HL-60 (cell line): ENCODE measurements around the gene PABPC1L.

Experiments used
- DNase-seq, 2 experiments: peaks; one replicate each; pipeline ENCODE4 v3.0.0-alpha.2; 2010 to 2020; ENCODE audit warnings: low read depth in 1 of 2, low spot score in 1 of 2
- H3K27ac ChIP-seq: fragments of 250-450 bp; sonication (Bioruptor Pico); replicated peaks from 2 replicates; pipeline ENCODE4 v1.5.1; 2020; ENCODE audit warnings: mild to moderate bottlenecking, moderate library complexity
- H3K27me3 ChIP-seq: fragments of 250-450 bp; sonication (Bioruptor Pico); 2 replicates; pipeline ENCODE4 v1.5.1; 2021; ENCODE audit warnings: mild to moderate bottlenecking, moderate library complexity; ENCODE audit not compliant: insufficient read depth, poor library complexity, severe bottlenecking
- H3K4me3 ChIP-seq: replicated peaks from 2 replicates; pipeline ENCODE4 v1.5.1; 2011; ENCODE audit warnings: mild to moderate bottlenecking, control low read depth, low read length; ENCODE audit not compliant: insufficient read depth
- GABPA ChIP-seq: IDR thresholded peaks from 2 replicates; pipeline ENCODE4 v1.6.1; 2012; ENCODE audit warnings: low read depth
- POLR2AphosphoS5 ChIP-seq: IDR thresholded peaks from 2 replicates; pipeline ENCODE4 v1.6.1; 2012; ENCODE audit warnings: low read depth
- REST ChIP-seq: IDR thresholded peaks from 2 replicates; pipeline ENCODE4 v1.6.1; 2012; ENCODE audit warnings: low read depth; ENCODE audit not compliant: insufficient replicate concordance
- SPI1 ChIP-seq: IDR thresholded peaks from 2 replicates; pipeline ENCODE4 v1.6.1; 2012; ENCODE audit warnings: low read depth, mild to moderate bottlenecking, borderline replicate concordance
- TF ChIP-seq, protein P1 (sequence below): IDR thresholded peaks from one replicate; pipeline ENCODE4 v1.5.1; 2011; ENCODE audit warnings: low read length, control low read depth, inconsistent platforms; ENCODE audit not compliant: insufficient read depth

The PABPC1L gene

GRCh38 chr20:44970243-44970757 lies 60.4 kb downstream of the PABPC1L start:
- no peaks in the 10 kb centered on the region for H3K27me3 ChIP-seq
- DNase-seq = no peak
- TF ChIP-seq SPI1 = no peak
- TF ChIP-seq GABPA = no peak
- TF ChIP-seq, protein P1, sequence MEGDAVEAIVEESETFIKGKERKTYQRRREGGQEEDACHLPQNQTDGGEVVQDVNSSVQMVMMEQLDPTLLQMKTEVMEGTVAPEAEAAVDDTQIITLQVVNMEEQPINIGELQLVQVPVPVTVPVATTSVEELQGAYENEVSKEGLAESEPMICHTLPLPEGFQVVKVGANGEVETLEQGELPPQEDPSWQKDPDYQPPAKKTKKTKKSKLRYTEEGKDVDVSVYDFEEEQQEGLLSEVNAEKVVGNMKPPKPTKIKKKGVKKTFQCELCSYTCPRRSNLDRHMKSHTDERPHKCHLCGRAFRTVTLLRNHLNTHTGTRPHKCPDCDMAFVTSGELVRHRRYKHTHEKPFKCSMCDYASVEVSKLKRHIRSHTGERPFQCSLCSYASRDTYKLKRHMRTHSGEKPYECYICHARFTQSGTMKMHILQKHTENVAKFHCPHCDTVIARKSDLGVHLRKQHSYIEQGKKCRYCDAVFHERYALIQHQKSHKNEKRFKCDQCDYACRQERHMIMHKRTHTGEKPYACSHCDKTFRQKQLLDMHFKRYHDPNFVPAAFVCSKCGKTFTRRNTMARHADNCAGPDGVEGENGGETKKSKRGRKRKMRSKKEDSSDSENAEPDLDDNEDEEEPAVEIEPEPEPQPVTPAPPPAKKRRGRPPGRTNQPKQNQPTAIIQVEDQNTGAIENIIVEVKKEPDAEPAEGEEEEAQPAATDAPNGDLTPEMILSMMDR = no peak
- no peak for TF ChIP-seq POLR2AphosphoS5
- no peak for TF ChIP-seq REST
- peak overlapping the region; percentile 23 for H3K27ac ChIP-seq
- no peak overlapping the region for H3K4me3 ChIP-seq

- no peak overlapping the region for H3K27ac ChIP-seq
- DNase-seq = no peak
These were observed 63.2 kb downstream of the PABPC1L start for GRCh38 chr20:44973053-44973452.

GRCh38 chr20:44976698-44977097 lies 66.8 kb downstream of the PABPC1L start:
- no peak for TF ChIP-seq GABPA
- TF ChIP-seq REST = no peak
- no peak for TF ChIP-seq POLR2AphosphoS5
- TF ChIP-seq, protein P1 = no peak
- TF ChIP-seq SPI1 = no peak
- 0 out of 2 replicates have a peak overlapping the region, but pooled peaks have one; percentile 85 for H3K27ac ChIP-seq
- no peak for DNase-seq
- H3K4me3 ChIP-seq = no peak overlapping the region
- no peaks in the 10 kb centered on the region for H3K27me3 ChIP-seq

More at GRCh38 chr20:44973053-44973452, 63.2 kb downstream of the PABPC1L start:
- Histone ChIP-seq H3K27me3 (no peaks in the 10 kb centered on the region), H3K4me3 (no peak overlapping the region)
- no peak for TF ChIP-seq SPI1
- no peak for TF ChIP-seq POLR2AphosphoS5
- TF ChIP-seq, protein P1 = no peak
- TF ChIP-seq REST = no peak
- TF ChIP-seq GABPA = no peak
